K562 (cell line): ENCODE data around the gene SPINT3.

Source experiments
- GTF2E2 ChIP-seq: fragments of 200-800 bp; sonication (Bioruptor generic); IDR thresholded peaks from 2 replicates; pipeline ENCODE4 v1.6.1; 2016; ENCODE audit warnings: missing genetic modification characterization, missing compliant biosample characterization
- NR2C2 ChIP-seq, 2 experiments: fragments of 200-800 bp in 1 of 2; sonication (Bioruptor generic) in 1 of 2; sonication (generic) in 1 of 2; formaldehyde crosslinking in 1 of 2; IDR thresholded peaks; 2 replicates each; pipeline versions ENCODE4 v1.6.1 to v1.8.0; 2016 to 2022; ENCODE audit warnings: mild to moderate bottlenecking in 1 of 2, missing compliant biosample characterization in 1 of 2, missing genetic modification characterization in 1 of 2, missing genetic modification reagents in 1 of 2
- SMARCB1 ChIP-seq: IDR thresholded peaks from 2 replicates; pipeline ENCODE4 v1.6.1; 2011; ENCODE audit warnings: improper control_type of control experiment, low read depth; ENCODE audit not compliant: insufficient read length

DNA sequence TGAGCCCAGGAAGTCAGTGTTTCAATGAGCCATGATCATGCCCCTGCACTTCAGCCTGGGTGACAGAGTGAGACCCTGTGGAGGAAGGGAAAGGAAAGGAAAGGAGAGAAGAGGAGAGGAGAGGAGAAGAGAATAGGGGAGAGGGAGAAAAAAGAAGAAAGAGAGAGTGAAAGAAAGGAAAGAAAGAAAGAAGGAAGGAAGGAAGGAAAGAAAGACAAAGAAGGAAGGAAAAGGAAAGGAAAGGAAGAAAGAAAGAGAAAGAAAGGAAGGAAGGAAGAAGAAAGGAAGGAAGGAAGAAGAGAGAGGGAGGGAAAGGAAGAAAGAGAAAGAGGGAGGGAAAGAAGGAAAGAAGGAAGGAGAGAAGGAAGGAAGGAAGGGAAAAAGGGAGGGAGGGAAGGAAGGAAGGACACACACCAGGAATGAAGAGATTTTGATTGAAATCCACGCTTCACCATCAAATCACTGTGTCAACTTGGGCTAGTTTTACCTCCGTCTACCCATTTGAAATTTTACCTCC lies 49.4 kb upstream of the SPINT3 start:
- TF ChIP-seq NR2C2 (CRISPR knock-in tag; IDR thresholded peaks at IDR 0.05) (no peak), NR2C2 (tag; IDR thresholded peaks at IDR 0.05) (no peak), GTF2E2 (tag) (no peak), SMARCB1 (no peak)
